Lower leg skin (tissue), 4 donors: ENCODE data around the gene AK8. TPM values are rescaled to one million over a fixed set of nuclear protein-coding genes. Genes with fewer than 3 reads are reported as not detected.

ENCODE experiments used
- DNase-seq, 2 donors: peaks; one replicate each; pipeline ENCODE4 v3.0.0-alpha.2; 2019; ENCODE audit warnings: low spot score in 2 of 2
- H3K4me3 ChIP-seq: fragments of 200-600 bp; sonication (generic); 2 replicates; pipeline ENCODE4 v1.5.1; 2017; ENCODE audit warnings: mild to moderate bottlenecking, low read depth; ENCODE audit not compliant: poor library complexity, severe bottlenecking
- POLR2A ChIP-seq, 2 donors: fragments of 450-650 bp; IDR thresholded peaks; one replicate each; pipeline ENCODE4 v1.6.1; 2016 to 2017; ENCODE audit warnings: antibody characterized with exemption in 2 of 2, mild to moderate bottlenecking in 1 of 2, moderate library complexity in 1 of 2
- WGBS, 2 donors: methylation state at CpG; one replicate each; pipeline ENCODE4 v1.1.5; 2018; 5-methylcytosine and 5-hydroxymethylcytosine counted together
- intact Hi-C: fragments of 100-400 bp; cut with DNase I; formaldehyde crosslinking; loops from one replicate; pipeline ENCODE4 v1.15.0; 2023; ENCODE audit warnings: low total_unique reads
- total RNA-seq, 4 donors: library from RNA; depleted of rRNA; stranded (reverse); fragments of >200 nt; gene quantifications; one replicate each; pipeline ENCODE4 v1.1.0, GENCODE V29; 2016
- TF ChIP-seq, protein P1 (sequence below), 3 donors: fragments of 450-650 bp; IDR thresholded peaks; one replicate each; pipeline ENCODE4 v1.5.1; 2016; ENCODE audit warnings: antibody characterized with exemption in 3 of 3, mild to moderate bottlenecking in 3 of 3, moderate library complexity in 2 of 3

AK8 gene
- total RNA-seq, 4 donors from 2014 or later = 1.4 to 5.5 (median 2.0) TPM

DNA sequence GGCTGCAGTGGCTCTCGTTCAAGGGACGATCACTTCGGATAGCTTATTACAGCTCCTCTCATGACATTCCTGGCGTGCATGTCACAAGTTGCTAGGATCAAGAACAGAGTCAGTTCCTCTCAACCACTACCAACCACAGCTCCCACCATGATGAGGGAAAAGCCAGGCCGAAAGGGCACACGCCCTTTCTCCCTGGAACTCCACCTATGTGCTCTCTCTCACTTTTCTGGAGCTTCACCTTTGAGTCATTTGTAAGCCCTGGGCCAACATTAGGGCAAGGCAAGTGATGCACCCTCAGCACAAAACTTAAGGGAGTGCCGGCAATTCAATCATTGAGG is 2.2 kb upstream of the AK8 start:
- no peak for TF ChIP-seq POLR2A (IDR thresholded peaks at IDR 0.05)
- TF ChIP-seq, protein P1, sequence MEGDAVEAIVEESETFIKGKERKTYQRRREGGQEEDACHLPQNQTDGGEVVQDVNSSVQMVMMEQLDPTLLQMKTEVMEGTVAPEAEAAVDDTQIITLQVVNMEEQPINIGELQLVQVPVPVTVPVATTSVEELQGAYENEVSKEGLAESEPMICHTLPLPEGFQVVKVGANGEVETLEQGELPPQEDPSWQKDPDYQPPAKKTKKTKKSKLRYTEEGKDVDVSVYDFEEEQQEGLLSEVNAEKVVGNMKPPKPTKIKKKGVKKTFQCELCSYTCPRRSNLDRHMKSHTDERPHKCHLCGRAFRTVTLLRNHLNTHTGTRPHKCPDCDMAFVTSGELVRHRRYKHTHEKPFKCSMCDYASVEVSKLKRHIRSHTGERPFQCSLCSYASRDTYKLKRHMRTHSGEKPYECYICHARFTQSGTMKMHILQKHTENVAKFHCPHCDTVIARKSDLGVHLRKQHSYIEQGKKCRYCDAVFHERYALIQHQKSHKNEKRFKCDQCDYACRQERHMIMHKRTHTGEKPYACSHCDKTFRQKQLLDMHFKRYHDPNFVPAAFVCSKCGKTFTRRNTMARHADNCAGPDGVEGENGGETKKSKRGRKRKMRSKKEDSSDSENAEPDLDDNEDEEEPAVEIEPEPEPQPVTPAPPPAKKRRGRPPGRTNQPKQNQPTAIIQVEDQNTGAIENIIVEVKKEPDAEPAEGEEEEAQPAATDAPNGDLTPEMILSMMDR (IDR thresholded peaks at IDR 0.05) = no peak
- no peak overlapping the region for H3K4me3 ChIP-seq
- intact Hi-C loops = no loop called here
- no peak for DNase-seq
- 39 to 46% methylated on average over 7 of the region's 7 CpGs for WGBS, 2 donors

DNA sequence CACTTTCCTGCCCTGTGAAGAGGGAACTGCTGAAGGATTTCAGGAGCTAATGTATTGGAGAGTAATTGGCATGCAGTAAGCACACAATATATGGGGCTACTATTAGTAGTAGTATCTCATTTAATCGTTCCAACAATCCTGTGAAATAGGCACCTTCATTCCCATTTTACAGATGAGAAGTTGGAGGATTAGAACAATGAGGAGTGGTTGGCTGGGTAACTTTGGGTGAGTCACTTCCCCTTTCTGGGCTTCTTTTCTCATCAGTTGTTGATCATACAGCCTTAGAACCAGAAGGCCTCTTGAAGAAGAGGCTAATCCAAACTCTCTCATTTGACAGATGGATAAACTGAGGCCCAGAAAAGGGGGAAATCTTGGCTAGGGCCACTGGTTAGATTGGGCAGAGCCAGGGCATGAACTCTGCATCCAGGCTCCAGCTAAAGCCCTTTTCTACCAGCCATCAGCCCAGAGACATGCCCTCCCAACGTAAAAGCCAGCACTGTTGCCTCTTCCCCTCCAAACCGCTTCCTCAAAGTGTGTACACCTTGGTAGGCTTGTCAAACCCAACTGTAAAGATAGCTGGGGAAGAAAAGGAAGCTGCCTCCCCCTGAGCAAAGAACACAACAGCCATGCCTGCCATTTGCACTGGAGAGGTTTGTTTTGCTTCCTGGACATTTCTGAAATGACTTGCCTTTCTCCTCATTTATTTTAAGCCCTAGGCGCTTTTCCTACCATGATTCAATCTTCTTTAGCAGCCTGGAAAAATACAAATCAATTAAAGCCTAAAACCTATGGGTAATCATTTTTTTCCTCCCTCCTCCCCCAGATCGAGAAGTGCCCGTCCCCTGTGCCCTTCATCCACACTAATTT is 1.6 kb upstream of the AK8 start:
- no peak for DNase-seq
- intact Hi-C loops = no loop called here
- no peak overlapping the region for H3K4me3 ChIP-seq
- WGBS, 2 donors = 59 to 63% methylated on average over 6 of the region's 6 CpGs
- no peak for TF ChIP-seq POLR2A (IDR thresholded peaks at IDR 0.05)
- TF ChIP-seq, protein P1 (IDR thresholded peaks at IDR 0.05) = no peak

DNA sequence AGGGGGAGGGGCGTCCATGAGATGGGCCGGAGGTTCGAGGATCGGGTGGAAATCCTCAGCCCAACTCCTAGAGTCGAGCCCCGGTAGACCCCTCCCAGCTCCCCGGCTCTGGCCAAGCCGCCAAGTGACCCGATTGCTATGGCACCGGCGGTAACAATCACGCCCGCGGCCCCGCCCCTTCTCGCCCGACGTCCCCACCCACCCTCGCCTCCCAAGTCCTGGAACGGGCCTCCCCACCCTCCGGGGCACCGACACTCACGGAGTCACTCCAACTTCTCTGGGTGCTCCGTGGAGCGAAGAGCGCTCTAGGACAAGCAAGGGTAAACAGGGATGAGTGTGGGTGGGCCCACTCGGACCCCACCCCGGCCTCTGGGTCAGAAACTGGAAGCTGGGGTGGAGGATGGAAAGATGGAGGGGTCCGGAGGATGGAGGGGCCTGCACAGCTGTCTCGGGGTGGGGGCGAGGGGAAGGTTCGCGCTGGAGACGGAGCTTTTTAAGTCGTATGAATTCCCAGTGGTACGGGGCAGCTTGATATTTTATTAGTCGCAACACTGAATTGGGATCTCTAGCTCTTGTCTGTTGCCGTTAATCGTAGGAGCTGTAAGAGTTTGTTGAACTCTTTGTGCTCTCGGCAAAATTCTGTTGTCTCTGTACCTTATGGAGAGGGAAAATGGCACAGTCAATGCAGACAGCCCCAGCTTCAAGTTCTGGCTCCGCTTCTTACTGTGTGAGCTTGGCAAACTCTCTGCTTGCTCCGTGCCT is 792 bp upstream of the AK8 start, which contains the start of gene SPACA9:
TSS of gene SPACA9 (plus strand) at position 204 of the 762 bp plus-strand sequence. CDS start 5,050 bp downstream, outside the sequence.
- WGBS, 2 donors = 8 to 10% methylated on average over 41 of the region's 42 CpGs
- peak; percentile 59 to 95 for DNase-seq
- intact Hi-C loops = no loop called here
- H3K4me3 ChIP-seq = peak within 1 kb of the TSS; percentile 94
- TF ChIP-seq, protein P1 (IDR thresholded peaks at IDR 0.05) = no peak
- TF ChIP-seq POLR2A (IDR thresholded peaks at IDR 0.05) = no peak

DNA sequence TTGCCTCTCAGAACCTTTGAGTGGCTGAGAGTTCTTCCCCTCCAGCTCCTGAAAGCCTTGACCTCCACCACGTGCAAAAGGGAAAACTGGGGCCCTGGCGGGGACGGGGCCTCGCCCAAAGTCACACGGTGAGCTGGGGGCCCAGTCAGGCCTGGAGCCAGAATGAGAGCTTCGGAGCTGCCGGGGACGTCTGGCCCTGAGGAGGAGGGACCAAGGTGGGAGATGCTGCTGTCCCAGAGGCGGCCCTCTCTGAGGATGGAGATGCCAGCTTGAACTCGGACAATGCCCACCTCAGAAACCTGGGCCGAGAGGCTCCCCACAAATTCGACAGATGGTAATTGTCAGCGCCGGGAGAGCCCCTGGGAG is 643 bp downstream of the AK8 start:
- intact Hi-C loops = no loop called here
- peak overlapping the region; percentile 94 for H3K4me3 ChIP-seq
- 37 to 52% methylated on average over 10 to 12 of the region's 14 CpGs for WGBS, 2 donors
- DNase-seq = no peak
- TF ChIP-seq, protein P1 (IDR thresholded peaks at IDR 0.05) = no peak
- TF ChIP-seq POLR2A (IDR thresholded peaks at IDR 0.05) = no peak

DNA sequence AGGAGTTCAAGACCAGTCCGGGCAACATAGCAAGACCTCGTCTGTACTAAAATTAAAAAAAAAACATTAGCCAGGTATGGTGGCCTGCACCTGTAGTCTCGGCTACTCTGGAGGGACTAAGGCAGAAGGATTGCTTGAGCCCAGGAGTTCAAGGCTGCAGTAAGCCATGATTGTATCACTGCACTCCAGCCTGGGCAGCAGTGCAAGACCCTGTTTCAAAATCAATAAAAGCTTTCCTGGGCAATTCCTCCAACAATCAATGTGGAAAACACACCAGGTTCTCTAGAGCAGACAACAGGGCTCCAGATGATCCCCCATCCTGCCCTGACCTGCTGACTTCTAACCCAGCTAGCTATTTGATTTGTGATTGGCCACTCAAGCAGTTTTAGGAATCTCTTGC is 1.2 kb downstream of the AK8 start:
- DNase-seq = no peak
- 83 to 93% methylated on average over 3 of the region's 3 CpGs for WGBS, 2 donors
- no peak overlapping the region for H3K4me3 ChIP-seq
- no peak for TF ChIP-seq POLR2A (IDR thresholded peaks at IDR 0.05)
- TF ChIP-seq, protein P1 (IDR thresholded peaks at IDR 0.05) = no peak
- intact Hi-C loops = no loop called here
